CD4-positive, alpha-beta T cell (primary cell): ENCODE data around the gene HEATR5A. TPM values are rescaled to one million over a fixed set of nuclear protein-coding genes. Genes with fewer than 3 reads are reported as not detected.
"Not testable (repeated sequence)": the region's sequence is repeated elsewhere in the genome, so short reads cannot be mapped to it uniquely, and the experiment has no call there.

Source experiments
- ATAC-seq: fragments of 200-7000 bp; cut with Tn5 transposase; one replicate; pipeline ENCODE4 v1.10.0; 2022; ENCODE audit warnings: mild to moderate bottlenecking; ENCODE audit not compliant: poor library complexity
- CTCF ChIA-PET: fragments of 350-600 bp; sonication (Branson Sonifier 250); formaldehyde crosslinking; loops from one replicate; lab custom pipeline; 2021; ENCODE audit warnings: antibody characterized with exemption, inconsistent platforms; lab: Charles Lee
- POLR2A ChIA-PET: fragments of 350-600 bp; sonication (Branson Sonifier 250); formaldehyde crosslinking; loops from one replicate; lab custom pipeline; 2021; ENCODE audit warnings: antibody characterized with exemption, inconsistent platforms; lab: Charles Lee
- DNase-seq, 14 experiments: peaks; one replicate each; pipeline ENCODE4 v3.0.0-alpha.2; 2013 to 2020; ENCODE audit warnings: mixed read lengths in 2 of 14
- H3K27ac ChIP-seq, 2 donors: one replicate each; pipeline versions ENCODE4 v1.5.1 to v1.7.0; 2013; ENCODE audit warnings: low read length in 2 of 2, low read depth in 1 of 2, mild to moderate bottlenecking in 1 of 2
- H3K27me3 ChIP-seq, 2 experiments: 1 replicate in 1 of 2; 2 replicates in 1 of 2; pipeline versions ENCODE4 v1.6.1 to v1.7.0; 2013; ENCODE audit warnings: low read length in 2 of 2, control low read depth in 1 of 2, mild to moderate bottlenecking in 1 of 2, moderate library complexity in 1 of 2; ENCODE audit not compliant: insufficient read depth in 2 of 2, control insufficient read depth in 1 of 2
- H3K36me3 ChIP-seq: one replicate; pipeline ENCODE4 v1.6.1; 2013; ENCODE audit warnings: low read length, control low read depth; ENCODE audit not compliant: insufficient read depth
- H3K4me1 ChIP-seq: one replicate; pipeline ENCODE4 v1.6.1; 2013; ENCODE audit warnings: low read length, control low read depth; ENCODE audit not compliant: insufficient read depth
- H3K4me3 ChIP-seq: one replicate; pipeline ENCODE4 v1.5.1; 2013; ENCODE audit warnings: mild to moderate bottlenecking, low read length, moderate library complexity
- H3K9me3 ChIP-seq, 2 experiments: 1 replicate in 1 of 2; 2 replicates in 1 of 2; pipeline versions ENCODE4 v1.6.1 to v1.7.0; 2013; ENCODE audit warnings: low read length in 2 of 2, mild to moderate bottlenecking in 2 of 2, control low read depth in 1 of 2, moderate library complexity in 1 of 2; ENCODE audit not compliant: control insufficient read depth in 1 of 2, insufficient read depth in 1 of 2
- H3K27ac Mint-ChIP-seq: one replicate; pipeline ENCODE4 v1.8.0; 2020; ENCODE audit warnings: mixed read lengths
- H3K27me3 Mint-ChIP-seq: one replicate; pipeline ENCODE4 v1.8.0; 2021; ENCODE audit warnings: mixed read lengths
- H3K36me3 Mint-ChIP-seq: one replicate; pipeline ENCODE4 v1.8.0; 2021; ENCODE audit warnings: low read depth, mixed read lengths
- H3K4me1 Mint-ChIP-seq: one replicate; pipeline ENCODE4 v1.8.0; 2021; ENCODE audit warnings: low read depth, mixed read lengths
- H3K4me3 Mint-ChIP-seq: one replicate; pipeline ENCODE4 v1.8.0; 2020; ENCODE audit warnings: mild to moderate bottlenecking, mixed read lengths
- H3K9me3 Mint-ChIP-seq: one replicate; pipeline ENCODE4 v1.8.0; 2020; ENCODE audit warnings: mixed read lengths
- CTCF ChIP-seq: fragments of 200-600 bp; IDR thresholded peaks from one replicate; pipeline ENCODE4 v1.8.0; 2022; ENCODE audit warnings: antibody characterized with exemption, mild to moderate bottlenecking
- intact Hi-C, 2 experiments: fragments of 100-400 bp; cut with DNase I in 1 of 2; cut with micrococcal nuclease in 1 of 2; formaldehyde crosslinking; loops; one replicate each; pipeline versions ENCODE4 v1.15.1 to v1.9.0; 2023 to 2025; cut with DNase I, micrococcal nuclease
- total RNA-seq, 174 experiments: library from RNA in 2 of 174; stranded (reverse) in 2 of 174; gene quantifications; one replicate each; pipeline ENCODE4 v1.2.3 and lab custom pipeline; 2021 to 2026

The HEATR5A gene
- total RNA-seq, 2 experiments from 2014 or later, result 5.2 to 5.5 TPM

GRCh38 chr14:31319701-31320100, 100.6 kb downstream of the HEATR5A start:
- H3K9me3 Mint-ChIP-seq, result no peaks in the 10 kb centered on the region
- ChIA-PET POLR2A (no interaction called here), CTCF (no interaction called here)
- ATAC-seq, result no peak
- intact Hi-C loops, result loop anchor here in 1 of 2 experiments (10.0 kb wide), 1 partner anchor 115 kb away; the partner anchor contains the start of gene HECTD1
- TF ChIP-seq CTCF, result no peak
- no peak overlapping the region for H3K4me3 Mint-ChIP-seq
- no peaks in the 10 kb centered on the region for H3K4me1 Mint-ChIP-seq
- Histone ChIP-seq H3K36me3 (peaks cover 3% of the 10 kb centered on the region), H3K27ac (no peak overlapping the region), H3K4me3 (no peak overlapping the region), H3K4me1 (no peaks in the 10 kb centered on the region), H3K9me3 (no peaks in the 10 kb centered on the region), H3K27me3 (no peaks in the 10 kb centered on the region)
- H3K27ac Mint-ChIP-seq, result no peak overlapping the region
- peaks cover 39% of the 10 kb centered on the region for H3K36me3 Mint-ChIP-seq
- DNase-seq, result no peak
- no peaks in the 10 kb centered on the region for H3K27me3 Mint-ChIP-seq

- H3K27ac ChIP-seq, result no peak overlapping the region
- no peaks in the 10 kb centered on the region for H3K9me3 ChIP-seq
- no peaks in the 10 kb centered on the region for H3K9me3 Mint-ChIP-seq
- intact Hi-C loops, result no loop called here
- POLR2A ChIA-PET, result no interaction called here
- ATAC-seq, result no peak
- no peak for TF ChIP-seq CTCF
- peaks cover 70% of the 10 kb centered on the region for H3K36me3 Mint-ChIP-seq
- no peaks in the 10 kb centered on the region for H3K4me1 Mint-ChIP-seq
- H3K4me3 Mint-ChIP-seq, result no peak overlapping the region
- no peaks in the 10 kb centered on the region for H3K27me3 Mint-ChIP-seq
- H3K4me1 ChIP-seq, result no peaks in the 10 kb centered on the region
- DNase-seq, result no peak
- peaks cover 9% of the 10 kb centered on the region for H3K36me3 ChIP-seq
- CTCF ChIA-PET, result interaction anchor here (0.6 kb wide), 1 partner anchor 356 kb away, joined by 4 read pairs; no protein-coding TSS in a partner anchor
- H3K27me3 ChIP-seq, result no peaks in the 10 kb centered on the region
- H3K27ac Mint-ChIP-seq, result no peak overlapping the region
- no peak overlapping the region for H3K4me3 ChIP-seq
These were observed 107.4 kb downstream of the HEATR5A start for GRCh38 chr14:31312934-31313333.

- H3K27me3 ChIP-seq, H3K27me3 Mint-ChIP-seq, H3K4me3 ChIP-seq, H3K27ac Mint-ChIP-seq, ATAC-seq, H3K4me3 Mint-ChIP-seq, intact Hi-C loops, H3K4me1 ChIP-seq, POLR2A ChIA-PET, H3K4me1 Mint-ChIP-seq, H3K27ac ChIP-seq, CTCF ChIA-PET, H3K9me3 ChIP-seq, DNase-seq, H3K9me3 Mint-ChIP-seq: not testable (repeated sequence)
- H3K36me3 Mint-ChIP-seq, result peaks cover 71% of the 10 kb centered on the region
- H3K36me3 ChIP-seq, result peaks cover 14% of the 10 kb centered on the region
These were observed 108.0 kb downstream of the HEATR5A start for GRCh38 chr14:31312370-31312769.

GRCh38 chr14:31307618-31308017, 112.7 kb downstream of the HEATR5A start:
- no peak for ATAC-seq
- intact Hi-C loops, result no loop called here
- no peaks in the 10 kb centered on the region for H3K4me1 ChIP-seq
- H3K4me3 ChIP-seq, result no peak overlapping the region
- POLR2A ChIA-PET, result no interaction called here
- H3K9me3 Mint-ChIP-seq, result no peaks in the 10 kb centered on the region
- TF ChIP-seq CTCF, result no peak
- no peak overlapping the region for H3K27ac Mint-ChIP-seq
- no peaks in the 10 kb centered on the region for H3K27me3 Mint-ChIP-seq
- CTCF ChIA-PET, result no interaction called here
- no peaks in the 10 kb centered on the region for H3K27me3 ChIP-seq
- H3K36me3 ChIP-seq, result peaks cover 19% of the 10 kb centered on the region
- no peak overlapping the region for H3K4me3 Mint-ChIP-seq
- peaks cover 68% of the 10 kb centered on the region for H3K36me3 Mint-ChIP-seq
- no peaks in the 10 kb centered on the region for H3K9me3 ChIP-seq
- no peaks in the 10 kb centered on the region for H3K4me1 Mint-ChIP-seq
- no peak for DNase-seq
- no peak overlapping the region for H3K27ac ChIP-seq
